ENCODE measurements around the gene KCNJ3. TPM values are rescaled to one million over a fixed set of nuclear protein-coding genes. Genes with fewer than 3 reads are reported as not detected.

KCNJ3 gene
- total RNA-seq, 1 experiment from 2014 or later, result 0.11 TPM

GRCh38 chr2:154901063-154901462 is 202.6 kb downstream of the KCNJ3 start:
- Mint-ChIP-seq H3K4me3 (no peak overlapping the region), H3K27ac (no peak overlapping the region), H3K36me3 (ENCODE audit: insufficient read depth in 1 of 3, low read depth in 3 of 3) (no peaks in the 10 kb centered on the region; a peak in 1 of 7 replicates), H3K9me3 (peaks cover 0 to 2% of the 10 kb centered on the region in 2 experiments; a peak in 1 of 5 replicates), H3K27me3 (ENCODE audit: low read depth) (no peaks in the 10 kb centered on the region), H3K4me1 (no peaks in the 10 kb centered on the region)
- Histone ChIP-seq H3K18ac (ENCODE audit: insufficient read length, low read depth, low read length) (no peak overlapping the region), H2BK120ac (ENCODE audit: low read depth, low read length, poor library complexity, severe bottlenecking) (no peak overlapping the region), H2BK20ac (ENCODE audit: low read depth, low read length, poor library complexity, severe bottlenecking) (no peak overlapping the region), H3K4me2 (ENCODE audit: insufficient read depth, insufficient read length, low read length) (no peak overlapping the region), H3K23me2 (ENCODE audit: insufficient read length, low read depth, low read length, poor library complexity, severe bottlenecking) (no peaks in the 10 kb centered on the region), H3K27ac (ENCODE audit: insufficient read length, low read depth, low read length) (no peak overlapping the region), H3K9ac (ENCODE audit: extremely low read depth, insufficient read length, low read length) (no peak overlapping the region), H2BK5ac (ENCODE audit: insufficient read length, low read length) (no peak overlapping the region), H3K56ac (ENCODE audit: insufficient read length, low read depth, low read length) (no peak overlapping the region), H4K5ac (ENCODE audit: insufficient read length, low read depth, low read length) (no peak overlapping the region), H2BK15ac (ENCODE audit: low read depth, low read length) (no peak overlapping the region), H3K79me2 (ENCODE audit: insufficient read depth, low read length) (no peaks in the 10 kb centered on the region), H2BK12ac (ENCODE audit: insufficient read length, low read depth, low read length) (no peak overlapping the region), H3K4me1 (ENCODE audit: insufficient read depth, low read length) (no peaks in the 10 kb centered on the region), H3K4ac (ENCODE audit: low read depth, low read length) (no peak overlapping the region), H4K8ac (replicated peaks; ENCODE audit: insufficient read length, low read depth, low read length) (no peak overlapping the region), H4K91ac (ENCODE audit: insufficient read length, low read depth, low read length) (no peak overlapping the region), H3T11ph (ENCODE audit: low read length) (no peak overlapping the region), H3K79me1 (ENCODE audit: insufficient read depth, low read depth, low read length, poor library complexity, severe bottlenecking) (no peaks in the 10 kb centered on the region), H2AK5ac (ENCODE audit: insufficient read length, low read length) (no peak overlapping the region), H2AFZ (ENCODE audit: low read length) (no peak overlapping the region), H3K27me3 (ENCODE audit: insufficient read depth, low read length) (no peaks in the 10 kb centered on the region), H4K20me1 (ENCODE audit: control insufficient read depth, insufficient read depth, insufficient read length) (no peaks in the 10 kb centered on the region), H3K9me3 (ENCODE audit: control insufficient read depth, low read depth, low read length) (no peaks in the 10 kb centered on the region), H3K23ac (ENCODE audit: insufficient read length, low read depth, low read length) (no peak overlapping the region), H3K14ac (ENCODE audit: insufficient read depth, low read length) (no peak overlapping the region)
- WGBS (ENCODE audit: extremely low coverage, insufficient read length, low lambda C conversion rate), result no CpG with 5 or more reads among the region's 1 CpG
- no peak for DNase-seq
- TF ChIP-seq CTCF (conservative IDR thresholded peaks at IDR 0.05), result no peak
